ENCODE measurements around the gene ZNF445.

GRCh38 chr3:44454258-44454657 is 23.2 kb downstream of the ZNF445 start:
- TF ChIP-seq CTCF (IDR thresholded peaks at IDR 0.05; ENCODE audit: insufficient read depth, low read length, poor library complexity, severe bottlenecking) = no peak
- no peak for TF ChIP-seq EZH2phosphoT487 (conservative IDR thresholded peaks at IDR 0.05; ENCODE audit: low read length)
